ENCODE measurements around the gene PLXNA3.
"Not testable (repeated sequence)": the region's sequence is repeated elsewhere in the genome, so short reads cannot be mapped to it uniquely, and the experiment has no call there.

PLXNA3 gene

DNA sequence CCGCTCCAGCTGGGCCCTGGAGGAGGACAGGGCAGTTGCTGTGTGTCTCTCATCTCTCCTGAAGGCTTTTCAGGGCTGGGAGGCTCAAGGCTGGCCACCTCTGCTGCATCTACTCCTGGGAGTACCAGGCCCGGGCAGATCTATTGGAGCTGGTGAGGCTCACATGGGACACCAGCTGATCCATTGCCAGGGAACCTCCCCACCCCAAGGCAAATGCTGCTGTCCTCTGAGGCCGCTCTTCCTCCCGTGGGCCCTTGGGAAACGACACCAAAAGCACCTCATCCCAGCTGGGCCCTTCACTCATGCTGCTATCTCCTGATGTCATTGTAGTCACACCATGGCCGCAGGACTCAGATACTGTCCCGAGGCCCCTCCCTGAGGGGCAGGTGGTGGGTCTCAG lies 24.7 kb downstream of the PLXNA3 start:
- FAIRE-seq, result no peak

DNA sequence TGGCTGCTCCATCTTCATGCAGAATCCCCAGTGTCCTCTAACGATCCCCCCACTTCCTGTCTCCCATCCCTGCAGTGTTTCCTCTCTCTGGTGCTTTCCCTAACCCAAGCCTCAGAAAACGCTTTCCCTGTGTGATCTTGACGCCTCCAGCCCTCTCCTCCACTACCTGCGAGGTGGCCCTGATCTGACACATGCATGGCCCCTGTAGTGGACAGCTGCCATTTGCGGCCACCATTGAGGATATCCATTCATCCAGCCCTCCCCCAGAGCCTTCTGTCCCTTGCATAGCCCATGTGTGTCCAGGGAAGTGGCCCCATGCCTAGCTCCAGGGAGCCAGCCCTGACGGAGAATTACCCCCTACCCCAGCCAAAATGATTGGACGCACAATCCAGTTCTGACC lies 25.2 kb downstream of the PLXNA3 start:
- no peak for FAIRE-seq

DNA sequence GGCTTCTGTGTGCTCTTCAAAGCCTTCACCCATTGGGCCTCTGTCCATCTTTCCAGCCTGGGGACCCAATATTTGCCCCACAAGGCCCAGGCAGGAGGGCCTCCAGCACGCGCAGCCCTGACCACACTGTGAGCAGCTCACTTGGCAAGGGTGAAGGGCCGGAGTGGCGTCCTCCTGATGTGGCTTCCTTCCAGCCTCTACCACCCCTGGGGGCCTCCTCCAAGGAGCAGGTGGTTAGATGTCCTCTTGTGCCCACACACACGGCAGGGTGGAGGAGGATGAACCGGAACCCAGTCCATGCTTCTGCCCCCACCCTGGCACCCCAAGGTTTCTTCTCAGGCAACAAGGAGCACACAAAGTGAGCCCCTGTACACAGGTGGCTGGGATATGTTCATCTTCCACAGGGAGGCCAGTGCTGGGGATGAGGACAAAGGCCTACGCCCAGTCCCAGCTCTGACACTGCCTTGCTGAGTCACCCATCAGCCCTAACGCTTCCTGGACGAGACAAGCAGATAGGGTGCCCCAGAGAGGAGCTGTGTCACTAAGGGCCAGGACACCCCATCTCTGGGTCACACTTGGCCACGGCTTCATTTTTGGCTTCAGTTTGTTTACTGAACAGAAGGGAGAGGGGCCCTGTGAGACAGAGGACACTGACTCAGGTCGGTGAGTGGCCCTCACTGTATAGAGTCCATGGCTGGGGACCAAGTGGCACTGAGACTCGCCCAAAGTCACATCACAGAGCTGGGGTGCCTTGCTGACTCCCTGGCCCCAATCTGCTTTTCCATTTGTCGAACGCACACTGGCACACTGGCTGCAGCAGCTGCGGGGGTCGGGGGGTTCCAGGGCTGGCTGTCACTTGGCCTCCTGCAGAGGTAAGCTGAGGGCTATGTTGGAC lies 26.4 kb downstream of the PLXNA3 start:
- no peak for FAIRE-seq

DNA sequence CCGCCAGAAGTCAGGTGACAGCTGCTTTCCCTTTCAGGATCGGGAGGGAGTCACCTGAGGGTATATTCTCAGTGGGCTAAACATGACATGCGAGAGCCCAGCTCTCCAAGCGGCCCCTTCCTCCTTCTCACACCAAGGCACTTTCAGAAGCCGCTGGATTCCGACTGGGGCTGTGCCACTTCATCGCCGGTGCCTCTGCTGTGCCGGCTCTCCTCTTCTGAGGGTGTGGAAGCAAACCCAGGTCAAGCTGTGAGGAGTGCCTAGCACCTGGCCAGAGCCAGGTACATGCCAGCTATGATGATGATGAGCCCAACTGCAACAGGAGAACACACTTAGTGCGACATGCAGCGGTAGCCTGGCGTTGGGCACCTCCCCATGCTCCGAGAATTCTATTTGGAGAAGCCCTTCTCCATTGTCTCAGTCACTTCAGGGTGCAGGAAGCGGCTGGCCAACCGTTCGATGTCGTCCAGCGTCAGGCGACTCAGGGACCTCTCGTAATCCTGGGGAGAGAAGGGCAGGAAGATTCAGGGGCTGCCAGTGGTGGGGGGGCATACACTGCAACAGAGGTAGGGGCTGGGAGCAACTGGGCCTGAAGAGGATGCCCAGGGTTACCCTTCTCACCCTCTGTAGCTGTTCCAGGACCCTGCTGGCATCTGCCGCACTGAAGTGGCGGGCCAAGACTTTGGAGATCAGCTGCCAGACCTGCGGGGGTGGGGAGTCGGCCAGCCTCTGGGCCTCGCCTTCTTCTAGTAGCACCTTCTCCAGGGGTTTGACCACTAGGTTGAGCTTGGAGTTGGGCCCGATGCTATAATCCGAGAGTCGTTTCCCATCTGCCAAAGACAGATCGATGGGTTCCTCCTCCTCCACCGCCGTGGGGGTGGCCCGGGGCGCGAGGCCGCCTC lies 27.3 kb downstream of the PLXNA3 start:
- no peak for FAIRE-seq

DNA sequence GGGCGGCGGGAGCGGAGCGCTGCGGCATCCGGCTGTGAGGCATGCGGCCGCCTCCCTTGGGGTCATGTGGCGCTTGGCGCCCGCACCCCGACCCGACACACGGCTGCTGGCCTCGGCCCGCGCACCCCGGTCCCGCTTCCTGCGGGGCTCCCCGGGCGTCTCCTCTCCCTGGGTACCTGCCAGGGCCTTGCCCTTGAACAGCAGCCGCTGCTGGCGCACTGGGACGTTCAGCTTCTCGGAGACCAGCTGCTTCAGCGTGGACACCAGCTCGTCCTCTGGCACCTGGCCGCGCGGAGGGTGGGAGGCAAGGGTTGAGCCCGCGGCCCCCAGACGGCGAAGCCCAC lies 27.9 kb downstream of the PLXNA3 start:
- FAIRE-seq, result no peak

DNA sequence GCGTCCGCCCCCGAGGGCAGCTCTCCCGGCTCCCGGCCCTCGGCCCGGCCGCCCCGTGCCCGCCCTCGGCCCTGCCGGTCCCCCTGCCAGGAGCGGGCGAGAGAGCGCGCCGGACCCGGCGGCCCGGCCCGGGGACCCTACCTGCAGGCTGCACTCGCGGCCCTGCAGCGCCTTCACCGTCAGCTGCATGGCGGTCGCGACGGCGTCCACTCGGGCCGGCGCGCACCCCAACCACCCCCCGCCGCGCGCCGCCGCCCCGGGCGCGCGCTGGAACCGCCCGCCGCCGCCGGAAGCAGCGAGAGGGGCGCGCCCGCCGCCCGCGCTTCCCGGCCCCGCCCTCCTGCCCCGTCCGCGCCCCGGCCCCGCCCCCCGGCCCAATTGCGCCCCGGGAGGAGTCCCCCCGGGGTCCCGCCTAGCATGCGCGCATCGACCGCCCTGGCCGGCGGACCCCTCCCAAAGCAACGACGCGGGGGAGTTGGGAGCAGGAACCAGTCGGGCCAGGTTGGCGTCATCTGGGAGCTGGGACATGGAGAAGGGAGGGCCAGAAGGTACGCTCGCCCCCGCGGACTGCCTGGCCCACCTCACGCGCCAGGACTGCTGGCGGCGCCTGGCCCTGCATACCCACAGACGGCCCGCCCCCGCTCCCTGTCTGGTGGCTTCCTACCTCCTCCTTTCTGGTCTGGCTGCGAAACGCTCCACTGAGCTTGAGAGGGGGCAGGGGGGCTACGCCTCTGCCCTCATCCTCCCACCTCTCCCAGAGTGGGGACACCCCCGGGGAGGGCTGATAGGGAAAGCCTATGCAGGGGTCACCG lies 28.5 kb downstream of the PLXNA3 start, which contains the start of gene UBL4A:
UBL4A (minus strand) TSS at position 220 of the 812 bp plus-strand sequence; CDS start at position 189, 31 bp downstream.
- no peak for FAIRE-seq

DNA sequence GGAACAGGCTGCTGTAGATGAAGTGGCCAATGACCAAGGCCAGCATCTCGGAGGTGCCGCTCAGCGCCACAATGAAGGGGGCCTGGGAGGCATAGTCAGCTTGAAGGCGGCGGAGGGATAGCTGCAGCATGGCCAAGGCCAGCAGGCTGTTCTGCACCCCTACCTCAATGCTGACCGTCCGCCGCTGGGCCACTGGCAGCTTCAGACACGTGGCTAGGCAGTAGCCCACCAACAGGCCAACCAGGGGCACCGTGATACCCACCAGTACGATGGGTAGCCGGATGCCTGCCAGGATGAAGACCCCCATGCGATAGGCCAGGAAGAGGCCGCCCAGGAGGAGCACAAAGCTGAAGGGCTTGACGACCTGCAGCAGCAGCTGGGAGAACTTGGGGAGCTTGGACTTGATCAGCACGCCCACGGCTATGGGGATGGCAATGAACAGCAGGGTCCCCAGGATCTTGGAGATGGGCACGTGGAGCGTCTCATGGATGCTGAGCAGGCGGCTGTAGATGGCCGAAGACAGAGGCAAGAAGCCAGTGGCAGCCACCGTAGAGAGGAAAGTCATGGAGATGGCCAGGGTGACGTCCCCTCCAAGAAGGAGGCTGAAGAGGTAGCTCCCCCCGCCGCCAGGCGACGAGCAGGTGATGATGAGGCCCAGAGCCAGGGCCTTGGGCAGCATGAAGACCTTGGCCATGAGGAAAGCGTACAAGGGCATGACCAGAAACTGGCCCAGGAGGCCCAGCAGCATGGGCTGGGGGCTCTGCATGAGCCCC lies 29.6 kb downstream of the PLXNA3 start:
- FAIRE-seq, result no peak

DNA sequence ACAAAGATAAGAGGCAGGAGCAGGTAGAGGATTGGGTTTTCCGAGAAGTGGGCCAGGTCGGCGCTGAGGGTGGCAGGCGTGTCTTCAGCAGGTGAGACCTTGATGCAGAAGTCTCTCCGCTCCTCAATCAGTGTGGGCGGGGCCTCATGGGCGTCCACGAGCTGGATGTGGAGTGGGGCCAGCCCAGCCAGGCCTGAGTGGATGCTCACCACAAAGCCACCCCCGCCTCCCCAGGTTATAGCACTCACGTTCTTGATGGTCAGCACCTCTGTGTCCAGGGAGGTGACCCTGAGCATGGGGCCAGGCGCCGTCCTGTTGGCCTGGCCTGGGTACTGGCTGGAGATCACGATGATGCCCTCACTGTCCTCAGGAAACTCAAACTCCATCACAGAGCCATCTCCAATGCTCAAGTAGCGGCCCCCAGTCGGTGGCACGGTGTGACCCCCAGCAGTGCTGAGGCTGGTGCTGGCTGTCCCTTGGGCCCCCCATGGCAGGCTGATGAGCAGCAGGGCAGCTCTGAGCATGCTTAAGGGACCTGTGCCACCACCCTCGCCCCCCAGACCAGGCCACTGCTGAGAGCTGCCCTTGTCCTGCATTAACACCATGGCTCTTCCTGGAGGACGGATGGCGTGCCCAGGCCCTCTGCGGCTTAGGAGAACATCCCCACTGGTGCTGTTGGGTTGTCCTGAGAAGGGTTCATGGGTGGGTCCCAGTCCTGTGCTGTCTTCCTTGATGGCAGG lies 30.4 kb downstream of the PLXNA3 start:
- no peak for FAIRE-seq

DNA sequence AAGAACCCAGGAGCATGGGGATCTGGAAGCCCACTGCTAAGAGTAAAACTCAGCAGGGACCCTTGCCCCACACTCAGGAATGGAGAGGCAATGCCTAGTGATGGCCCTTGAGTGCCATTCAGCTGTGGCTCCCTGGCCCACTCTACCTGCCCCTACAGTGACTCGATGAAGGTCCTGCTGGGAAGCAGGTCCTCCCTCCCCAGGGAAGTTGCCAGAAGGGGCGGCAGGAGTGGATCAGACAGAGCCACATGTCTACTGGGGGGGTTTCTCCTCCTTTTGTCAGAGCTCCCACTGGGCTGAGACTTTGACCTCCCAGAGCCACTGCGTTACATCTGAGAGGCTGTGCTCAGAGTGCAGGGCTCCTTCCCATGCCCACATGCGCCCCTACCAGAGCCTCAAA lies 31.1 kb downstream of the PLXNA3 start:
- FAIRE-seq, result no peak

DNA sequence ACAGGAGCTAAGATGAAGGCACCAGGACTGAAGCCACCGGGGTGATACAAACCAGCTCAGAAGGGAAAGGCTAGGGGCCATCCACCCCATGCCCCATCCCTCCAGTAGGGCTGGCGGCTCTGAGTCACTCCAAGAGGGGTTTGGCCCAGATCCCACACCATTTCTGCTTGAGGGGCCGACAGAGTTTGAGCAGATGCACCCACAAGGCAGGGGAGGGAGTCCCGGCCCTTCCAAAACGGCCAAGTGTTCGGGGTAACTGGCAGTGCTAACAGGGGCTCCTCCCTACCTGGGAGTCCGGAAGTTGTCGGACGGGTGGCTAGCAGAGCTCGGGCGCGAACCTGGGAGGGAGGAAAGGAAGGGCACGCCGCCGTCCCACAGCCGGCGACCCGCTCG lies 31.9 kb downstream of the PLXNA3 start:
- FAIRE-seq, result no peak

DNA sequence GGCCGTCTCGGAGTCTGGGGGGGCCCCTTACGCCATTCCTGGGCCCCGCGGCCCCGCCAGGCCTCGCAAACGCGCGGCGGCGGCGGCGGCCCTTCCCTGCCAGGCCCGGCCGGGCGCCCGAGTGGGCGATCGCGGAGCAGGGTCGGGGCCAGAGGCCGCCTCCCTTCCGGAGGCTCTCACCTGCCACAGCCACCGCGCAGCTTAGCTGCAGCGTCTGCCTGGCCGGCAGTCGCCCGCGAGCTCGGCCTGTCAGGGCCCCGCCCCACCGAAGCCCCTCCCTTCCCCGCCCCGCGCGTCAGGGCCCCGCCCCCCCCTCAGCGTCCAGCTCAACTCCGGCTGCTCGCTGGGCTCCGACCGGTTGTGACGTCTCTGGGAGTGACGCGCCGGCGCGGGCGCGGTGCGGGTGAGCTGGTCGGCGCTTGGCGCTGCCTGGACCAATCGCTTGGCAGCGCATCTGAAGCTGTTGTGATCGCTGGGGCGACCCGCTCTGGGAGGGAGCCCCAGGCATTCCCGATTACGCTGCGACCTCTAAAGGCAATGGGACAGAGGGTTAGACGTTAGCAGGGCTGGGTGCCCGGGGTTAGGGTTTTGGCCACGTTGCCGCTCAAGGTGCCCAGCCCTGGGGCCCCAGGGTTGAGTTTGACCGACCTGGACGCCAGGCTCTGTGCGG lies 32.5 kb downstream of the PLXNA3 start, which contains the start of gene SLC10A3:
SLC10A3 (minus strand) TSS at position 216 of the 670 bp plus-strand sequence. CDS start 1,689 bp downstream, outside the sequence.
- FAIRE-seq, result no peak

DNA sequence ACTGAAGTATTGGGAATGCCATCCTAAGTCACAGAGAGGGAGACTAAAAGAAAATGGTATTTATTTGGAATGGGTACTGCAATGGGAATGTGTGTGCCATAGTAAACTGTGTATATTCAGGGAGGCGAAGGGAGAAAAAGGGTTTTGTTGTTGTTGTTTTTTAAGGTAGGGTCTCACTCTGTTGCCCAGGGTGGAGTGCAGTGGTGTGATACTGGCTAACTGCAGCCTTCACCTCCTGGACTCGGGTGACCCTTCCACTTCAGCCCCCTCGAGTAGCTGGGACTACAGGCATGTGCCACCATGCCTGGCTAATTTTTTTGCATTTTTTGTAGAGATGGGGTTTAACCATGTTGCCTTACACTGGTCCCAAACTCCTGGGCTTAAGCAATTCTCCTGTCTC lies 36.6 kb downstream of the PLXNA3 start:
- FAIRE-seq, result no peak

DNA sequence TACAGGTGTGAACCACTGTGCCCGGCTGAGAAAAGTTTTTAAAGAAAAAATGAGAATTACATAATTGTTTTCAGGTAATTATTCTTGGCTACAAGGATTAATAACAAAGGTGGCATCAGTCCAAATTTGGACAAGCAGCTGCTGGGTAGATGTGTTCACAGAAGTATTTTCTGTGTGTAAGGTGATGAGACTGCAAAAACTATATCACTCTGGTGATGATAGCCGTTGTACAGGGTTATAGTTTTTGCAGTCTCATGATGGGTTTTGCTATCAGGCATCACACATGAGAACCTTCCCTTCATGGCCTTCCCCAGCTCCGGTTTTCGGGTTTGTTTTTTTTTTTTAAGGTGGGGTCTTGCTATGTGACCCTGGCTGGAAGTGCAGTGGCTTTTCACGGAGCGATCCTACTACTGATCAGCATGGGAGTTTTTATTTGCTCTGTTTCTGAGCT lies 37.4 kb downstream of the PLXNA3 start:
- FAIRE-seq, result no peak

DNA sequence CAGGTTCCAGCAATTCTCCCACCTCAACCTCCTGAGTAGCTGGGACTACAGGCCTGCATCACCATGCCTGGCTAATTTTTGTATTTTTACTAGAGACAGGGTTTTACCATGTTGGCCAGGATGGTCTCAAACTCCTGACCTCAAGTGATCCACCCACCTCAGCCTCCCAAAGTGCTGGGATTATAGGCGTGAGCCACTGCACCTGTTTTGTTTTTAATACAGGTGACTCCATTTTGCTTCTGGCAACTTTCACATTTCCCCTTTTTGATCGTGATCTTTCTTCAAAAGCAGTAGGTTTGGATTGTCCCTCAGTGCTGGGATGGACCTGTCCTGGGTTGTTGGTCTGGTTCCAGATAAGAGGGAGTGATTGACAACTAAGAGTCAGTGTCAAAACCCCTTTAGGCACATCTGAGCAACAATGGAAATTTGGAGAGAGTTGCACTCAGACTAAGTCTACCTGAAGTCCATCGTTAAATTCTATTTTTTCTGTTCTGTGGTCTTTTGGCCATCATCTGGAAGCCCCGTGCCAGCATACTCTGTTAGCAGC lies 38.6 kb downstream of the PLXNA3 start:
- FAIRE-seq, result not testable (repeated sequence)

DNA sequence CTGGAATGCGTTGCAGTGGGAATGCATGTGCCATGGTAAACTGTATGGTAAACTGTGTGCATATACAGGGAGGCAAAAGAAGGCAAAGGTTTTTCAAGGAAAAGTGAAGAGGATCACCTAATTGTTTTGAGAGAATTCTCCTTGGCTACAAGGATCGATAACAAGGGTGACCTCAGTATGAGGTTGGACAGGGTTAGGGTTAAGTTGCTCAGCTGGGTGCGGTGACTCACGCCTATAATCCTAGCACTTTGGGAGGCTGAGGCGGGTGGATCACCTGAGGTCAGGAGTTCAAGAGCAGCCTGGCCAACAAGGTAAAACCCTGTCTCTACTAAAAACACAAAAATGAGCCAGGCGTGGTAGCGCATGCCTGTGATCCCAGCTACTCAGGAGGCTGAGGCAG lies 43.3 kb downstream of the PLXNA3 start:
- FAIRE-seq, result not testable (repeated sequence)

DNA sequence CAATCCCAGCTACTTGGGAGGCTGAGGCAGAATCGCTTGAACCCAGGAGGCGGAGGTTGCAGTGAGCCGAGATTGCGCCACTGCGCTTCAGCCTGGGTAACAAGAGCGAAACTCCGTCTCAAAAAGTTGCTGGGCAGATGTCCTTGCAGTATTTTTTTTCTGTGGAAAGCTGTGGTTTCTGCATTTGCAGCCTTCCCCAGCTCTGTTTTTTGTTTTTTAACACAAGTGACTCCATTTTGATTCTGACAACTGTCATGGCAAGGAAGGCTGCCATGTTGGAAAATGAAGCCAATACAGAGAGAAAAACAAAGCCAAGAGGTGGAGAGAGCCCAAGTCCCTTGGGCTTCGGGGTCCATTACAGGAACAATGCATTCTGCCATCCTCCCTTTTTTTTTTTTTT lies 44.0 kb downstream of the PLXNA3 start:
- no peak for FAIRE-seq

DNA sequence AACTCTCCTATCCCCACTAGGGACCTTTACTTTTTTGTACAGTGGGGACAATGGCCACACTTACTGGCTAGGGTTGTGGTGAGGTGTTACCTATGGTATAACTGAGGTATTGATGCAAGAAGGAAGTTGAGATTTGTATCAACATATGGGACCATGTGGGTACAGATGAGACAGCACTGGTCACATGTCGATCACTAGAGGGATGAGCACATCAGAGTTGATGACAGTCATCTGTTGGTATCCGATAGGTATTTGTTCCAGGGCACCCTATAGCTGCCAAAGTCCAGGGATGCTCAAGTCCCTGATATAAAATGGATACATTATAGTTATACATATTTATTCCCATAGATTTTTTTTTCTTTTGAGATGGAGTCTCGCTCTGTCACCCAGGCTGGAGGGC lies 44.9 kb downstream of the PLXNA3 start:
- no peak for FAIRE-seq

DNA sequence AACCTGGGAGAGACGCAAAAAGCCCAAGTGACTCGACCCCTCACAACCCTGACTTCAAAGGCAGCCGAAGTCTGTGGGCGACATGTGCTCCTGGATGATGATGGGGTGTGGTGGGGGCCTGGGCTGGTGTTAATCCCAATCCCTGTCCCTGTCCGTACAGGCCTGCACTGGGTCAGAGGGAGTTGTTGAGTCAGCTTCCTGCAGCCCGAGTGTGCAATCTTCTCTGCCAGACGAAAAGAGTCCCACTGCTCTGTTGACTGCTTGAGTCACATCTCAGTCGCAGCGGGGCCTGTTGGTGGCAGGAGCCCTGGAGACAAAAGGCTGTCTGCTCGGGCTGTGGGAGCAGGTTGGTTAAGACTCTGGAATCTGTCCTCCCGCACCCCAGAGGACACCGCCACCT lies 47.7 kb downstream of the PLXNA3 start:
- no peak for FAIRE-seq

DNA sequence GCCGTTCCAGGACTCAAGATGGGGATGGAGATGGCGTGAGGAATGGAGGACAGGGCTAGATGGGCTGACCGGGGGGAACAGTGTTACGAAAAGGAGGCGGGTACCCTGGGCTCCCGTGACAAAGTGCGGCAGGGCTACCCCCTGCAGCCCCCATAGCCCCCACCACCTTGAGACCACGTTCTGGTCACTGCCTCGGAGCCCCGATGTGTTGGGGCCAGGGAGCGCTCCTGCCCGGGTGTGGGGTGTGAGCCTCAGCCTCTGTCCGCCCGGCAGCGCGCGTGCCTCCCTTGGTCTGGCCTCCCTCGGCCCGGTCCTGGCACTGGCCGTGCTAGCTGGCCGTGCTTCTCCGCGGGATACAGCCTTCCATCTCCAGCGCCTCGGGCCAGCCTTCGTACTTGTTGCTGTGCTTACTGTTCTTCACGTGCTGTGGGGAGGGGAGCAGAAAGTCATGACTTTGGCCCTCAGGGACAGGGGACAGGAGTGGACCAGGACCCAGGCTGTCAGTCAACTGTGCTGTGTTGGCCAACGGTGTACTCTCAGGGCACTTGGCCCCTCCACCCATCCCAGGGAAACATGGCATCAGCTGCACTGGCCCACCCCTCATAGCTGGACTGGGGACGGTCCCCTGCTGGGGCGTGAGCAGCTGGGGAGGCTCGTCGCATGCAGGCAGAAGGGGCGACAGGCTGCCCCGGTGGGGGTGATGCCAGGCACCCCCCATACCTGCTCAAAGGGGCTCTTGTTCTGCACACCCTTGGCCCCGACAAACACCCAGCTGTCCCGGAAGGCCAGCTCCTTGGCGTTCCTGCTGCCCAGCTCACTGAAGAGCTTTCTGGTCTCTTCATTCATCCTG lies 48.6 kb downstream of the PLXNA3 start:
- no peak for FAIRE-seq

All from A204.1 (cell line).